Neural progenitor cell (in vitro differentiated cells): ENCODE measurements around the gene TENT5C. TPM values are rescaled to one million over a fixed set of nuclear protein-coding genes. Genes with fewer than 3 reads are reported as not detected.

ENCODE experiments used
- DNase-seq: peaks from one replicate; pipeline ENCODE4 v3.0.0-alpha.2; 2016; ENCODE audit warnings: low spot score
- H2AFZ ChIP-seq: fragments of 200-600 bp; sonication (generic); replicated peaks from 2 replicates; pipeline ENCODE4 v1.6.1; 2016; ENCODE audit warnings: antibody characterized with exemption
- H3F3A ChIP-seq: fragments of 200-600 bp; sonication (generic); 2 replicates; pipeline ENCODE4 v1.6.1; 2016; ENCODE audit warnings: antibody characterized with exemption, low read depth
- H3K27ac ChIP-seq: fragments of 200-600 bp; sonication (generic); 2 replicates; pipeline ENCODE4 v1.5.1; 2016; ENCODE audit warnings: mild to moderate bottlenecking
- H3K27me3 ChIP-seq: fragments of 200-600 bp; sonication (generic); 2 replicates; pipeline ENCODE4 v1.6.1; 2016; ENCODE audit warnings: mild to moderate bottlenecking, moderate library complexity
- H3K36me3 ChIP-seq: fragments of 200-600 bp; sonication (generic); 2 replicates; pipeline ENCODE4 v1.5.1; 2016
- H3K4me1 ChIP-seq: fragments of 200-600 bp; sonication (generic); 2 replicates; pipeline ENCODE4 v1.6.1; 2016; ENCODE audit warnings: mixed run types
- H3K4me2 ChIP-seq: fragments of 200-600 bp; sonication (generic); 2 replicates; pipeline ENCODE4 v1.6.1; 2016
- H3K4me3 ChIP-seq: fragments of 200-600 bp; sonication (generic); 2 replicates; pipeline ENCODE4 v1.5.1; 2016
- H3K79me2 ChIP-seq: fragments of 200-600 bp; sonication (generic); 2 replicates; pipeline ENCODE4 v1.6.1; 2016; ENCODE audit warnings: low read depth
- H3K9ac ChIP-seq: fragments of 200-600 bp; sonication (generic); 2 replicates; pipeline ENCODE4 v1.6.1; 2016
- H3K9me3 ChIP-seq: fragments of 200-600 bp; sonication (generic); 2 replicates; pipeline ENCODE4 v1.5.1; 2016; ENCODE audit warnings: low read depth
- H4K20me1 ChIP-seq: fragments of 200-600 bp; sonication (generic); 2 replicates; pipeline ENCODE4 v1.6.1; 2016; ENCODE audit warnings: low read depth
- H3K27ac Mint-ChIP-seq: 3 replicates; pipeline ENCODE4 v1.8.0; 2021; ENCODE audit warnings: mixed read lengths
- H3K27me3 Mint-ChIP-seq: 2 replicates; pipeline ENCODE4 v1.8.0; 2022; ENCODE audit warnings: low read depth, mild to moderate bottlenecking, inconsistent platforms, moderate library complexity, mixed read lengths; ENCODE audit not compliant: insufficient read depth
- H3K36me3 Mint-ChIP-seq: 3 replicates; pipeline ENCODE4 v1.8.0; 2021; ENCODE audit warnings: mixed read lengths
- H3K4me1 Mint-ChIP-seq: 3 replicates; pipeline ENCODE4 v1.8.0; 2021; ENCODE audit warnings: mixed read lengths
- H3K4me3 Mint-ChIP-seq: 3 replicates; pipeline ENCODE4 v1.8.0; 2021; ENCODE audit warnings: mild to moderate bottlenecking, moderate library complexity, mixed read lengths
- H3K9me3 Mint-ChIP-seq: 3 replicates; pipeline ENCODE4 v1.8.0; 2020; ENCODE audit warnings: mixed read lengths
- CTCF ChIP-seq: fragments of 200-600 bp; sonication (generic); IDR thresholded peaks from 2 replicates; pipeline ENCODE4 v1.5.1; 2017; ENCODE audit warnings: antibody characterized with exemption, mild to moderate bottlenecking
- EZH2 ChIP-seq: fragments of 200-600 bp; sonication (generic); IDR thresholded peaks from 2 replicates; pipeline ENCODE4 v1.6.1; 2017; ENCODE audit warnings: antibody characterized with exemption, mild to moderate bottlenecking, moderate library complexity
- EZH2phosphoT487 ChIP-seq: fragments of 200-600 bp; sonication (generic); IDR thresholded peaks from 2 replicates; pipeline ENCODE4 v1.6.1; 2017; ENCODE audit warnings: antibody characterized with exemption
- total RNA-seq: library from RNA; depleted of rRNA; stranded (reverse); fragments of >200 nt; gene quantifications from 2 replicates; pipeline ENCODE4 v1.2.3, GENCODE V29; 2015; ENCODE audit warnings: low replicate concordance

The TENT5C gene
- total RNA-seq, 1 donor from 2014 or later, result 0.39 TPM

GRCh38 chr1:117607471-117607870 is 1.6 kb downstream of the TENT5C start:
- H3K27ac ChIP-seq, result no peak overlapping the region
- H3K4me3 ChIP-seq, result peak overlapping the region; percentile 87
- no peaks in the 10 kb centered on the region for H3K36me3 ChIP-seq
- H3K27ac Mint-ChIP-seq, result no peak overlapping the region
- no peak overlapping the region for H3K9ac ChIP-seq
- DNase-seq, result peak; percentile 77
- no peak overlapping the region for H2AFZ ChIP-seq
- peaks cover 14% of the 10 kb centered on the region for H3K4me1 Mint-ChIP-seq
- peaks cover 20% of the 10 kb centered on the region for H3K27me3 Mint-ChIP-seq
- no peaks in the 10 kb centered on the region for H3K9me3 ChIP-seq
- peaks cover 15% of the 10 kb centered on the region for H3F3A ChIP-seq
- H3K4me1 ChIP-seq, result peaks cover 17% of the 10 kb centered on the region
- peak overlapping the region; percentile 96 for H3K4me2 ChIP-seq
- H3K4me3 Mint-ChIP-seq, result peak overlapping the region; percentile 87
- H3K79me2 ChIP-seq, result no peaks in the 10 kb centered on the region
- H3K9me3 Mint-ChIP-seq, result no peaks in the 10 kb centered on the region
- no peaks in the 10 kb centered on the region for H3K36me3 Mint-ChIP-seq
- H3K27me3 ChIP-seq, result peaks cover 56% of the 10 kb centered on the region
- H4K20me1 ChIP-seq, result peaks cover 6% of the 10 kb centered on the region
- TF ChIP-seq EZH2phosphoT487, result peak; percentile 14
- TF ChIP-seq CTCF, result no peak

GRCh38 chr1:117608115-117608615 is 2.3 kb downstream of the TENT5C start:
- DNase-seq, result no peak
- H3K27ac ChIP-seq, result no peak overlapping the region
- H4K20me1 ChIP-seq, result peaks cover 6% of the 10 kb centered on the region
- no peak overlapping the region for H2AFZ ChIP-seq
- peaks cover 20% of the 10 kb centered on the region for H3K27me3 Mint-ChIP-seq
- no peaks in the 10 kb centered on the region for H3K9me3 ChIP-seq
- H3K36me3 Mint-ChIP-seq, result no peaks in the 10 kb centered on the region
- peaks cover 14% of the 10 kb centered on the region for H3K4me1 Mint-ChIP-seq
- H3K4me1 ChIP-seq, result peaks cover 17% of the 10 kb centered on the region
- H3K4me2 ChIP-seq, result peak overlapping the region; percentile 96
- TF ChIP-seq CTCF, result no peak
- TF ChIP-seq EZH2phosphoT487, result no peak
- no peak for TF ChIP-seq EZH2
- no peaks in the 10 kb centered on the region for H3K79me2 ChIP-seq
- H3K9me3 Mint-ChIP-seq, result no peaks in the 10 kb centered on the region
- no peak overlapping the region for H3K9ac ChIP-seq
- H3K36me3 ChIP-seq, result no peaks in the 10 kb centered on the region
- peaks cover 15% of the 10 kb centered on the region for H3F3A ChIP-seq
- H3K27ac Mint-ChIP-seq, result no peak overlapping the region
- H3K4me3 ChIP-seq, result no peak overlapping the region
- peaks cover 50% of the 10 kb centered on the region for H3K27me3 ChIP-seq
- H3K4me3 Mint-ChIP-seq, result no peak overlapping the region

- Histone ChIP-seq H3K4me1 (peaks cover 17% of the 10 kb centered on the region), H3F3A (peaks cover 15% of the 10 kb centered on the region), H3K36me3 (no peaks in the 10 kb centered on the region), H3K9me3 (no peaks in the 10 kb centered on the region), H3K27me3 (peaks cover 44% of the 10 kb centered on the region), H3K27ac (no peak overlapping the region), H3K79me2 (no peaks in the 10 kb centered on the region), H3K9ac (no peak overlapping the region), H3K4me3 (no peak overlapping the region), H3K4me2 (no peak overlapping the region), H4K20me1 (peaks cover 6% of the 10 kb centered on the region), H2AFZ (no peak overlapping the region)
- H3K4me1 Mint-ChIP-seq, result peaks cover 14% of the 10 kb centered on the region
- H3K9me3 Mint-ChIP-seq, result no peaks in the 10 kb centered on the region
- TF ChIP-seq CTCF, result no peak
- no peak for TF ChIP-seq EZH2
- H3K27me3 Mint-ChIP-seq, result peaks cover 20% of the 10 kb centered on the region
- H3K27ac Mint-ChIP-seq, result no peak overlapping the region
- H3K36me3 Mint-ChIP-seq, result no peaks in the 10 kb centered on the region
- DNase-seq, result no peak
- no peak overlapping the region for H3K4me3 Mint-ChIP-seq
Measured at GRCh38 chr1:117608758-117609157, 2.9 kb downstream of the TENT5C start.
